ENCODE data around the gene XPO1. TPM values are rescaled to one million over a fixed set of nuclear protein-coding genes. Genes with fewer than 3 reads are reported as not detected.

The XPO1 gene
- total and polyA plus RNA-seq, 2 of the 4 experiments (the other 2 are of a cell fraction) = 78.5 to 104 TPM

- Histone ChIP-seq H3K9me3 (ENCODE audit: control insufficient read depth, insufficient read depth, low read length) (no peaks in the 10 kb centered on the region), H4K91ac (ENCODE audit: insufficient read depth, low read depth, low read length) (no peak overlapping the region), H3K9ac (ENCODE audit: low read depth, low read length) (no peak overlapping the region), H3K18ac (ENCODE audit: low read depth, low read length) (no peak overlapping the region), H3K4me2 (ENCODE audit: low read depth, low read length) (no peak overlapping the region), H3K27ac (ENCODE audit: insufficient read depth, low read length) (no peak overlapping the region), H2BK120ac (ENCODE audit: low read depth, low read length) (no peak overlapping the region), H2BK15ac (ENCODE audit: low read depth, low read length) (no peak overlapping the region), H3K4me1 (ENCODE audit: control insufficient read depth, insufficient read depth, low read length) (0 out of 2 replicates have a peak, but pooled peaks cover 2% of the 10 kb centered on the region), H2BK5ac (ENCODE audit: low read depth, low read length, poor library complexity, severe bottlenecking) (no peak overlapping the region), H3K4ac (ENCODE audit: low read depth, low read length) (no peak overlapping the region), H3K4me3 (ENCODE audit: insufficient read depth, low read depth, low read length) (no peak overlapping the region), H2AK5ac (ENCODE audit: low read depth, low read length) (no peak overlapping the region), H2AFZ (replicated peaks; ENCODE audit: low read length, poor library complexity) (no peak overlapping the region), H4K5ac (ENCODE audit: low read depth, low read length) (no peak overlapping the region), H4K20me1 (ENCODE audit: insufficient read depth, low read length) (no peaks in the 10 kb centered on the region), H3K56ac (ENCODE audit: extremely low read depth, insufficient read depth, low read length) (no peak overlapping the region), H2BK20ac (ENCODE audit: low read depth, low read length) (no peak overlapping the region), H3K27me3 (ENCODE audit: control insufficient read depth, insufficient read depth, low read length) (peaks cover 16% of the 10 kb centered on the region), H2AK9ac (replicated peaks; ENCODE audit: low read depth, low read length, poor library complexity) (no peak overlapping the region), H3K36me3 (ENCODE audit: control insufficient read depth, insufficient read depth, low read length) (no peaks in the 10 kb centered on the region), H3K14ac (replicated peaks; ENCODE audit: low read depth, low read length) (no peak overlapping the region), H3K79me1 (ENCODE audit: low read depth in 1 of 2, low read length in 2 of 2) (no peaks in the 10 kb centered on the region), H3K23ac (ENCODE audit: low read depth, low read length) (no peak overlapping the region), H4K8ac (ENCODE audit: low read depth in 2 of 2, low read length in 2 of 2) (no peak overlapping the region), H3K9me1 (ENCODE audit: insufficient read depth, low read length) (no peaks in the 10 kb centered on the region)
- TF ChIP-seq SMC3 (IDR thresholded peaks at IDR 0.05; ENCODE audit: low read depth, low read length) (no peak), POLR2A (IDR thresholded peaks at IDR 0.05; ENCODE audit: low read depth, low read length) (no peak), CEBPB (IDR thresholded peaks at IDR 0.05; ENCODE audit: low read depth, low read length) (no peak), MAZ (IDR thresholded peaks at IDR 0.05; ENCODE audit: borderline replicate concordance, low read depth, low read length) (no peak), BHLHE40 (IDR thresholded peaks at IDR 0.05; ENCODE audit: low read depth, low read length) (no peak), CHD1 (IDR thresholded peaks at IDR 0.05; ENCODE audit: low read depth, low read length) (no peak)
- ATAC-seq (ENCODE audit: low read depth) (no peak), DNase-seq (no peak)
- in situ Hi-C loops (cut with MboI; ENCODE audit: low sequenced_read_pairs) = no loop called here
- WGBS, 2 experiments (ENCODE audit: extremely low coverage in 2 of 2, insufficient read length in 1 of 2) = no CpG with 5 or more reads among the region's 2 CpGs
- dilution Hi-C loops (cut with HindIII; ENCODE audit: low sequenced_read_pairs, unreplicated experiment) = no loop called here
- no TSS peak for BruUV-seq (replicated peaks)
- ChIA-PET CTCF (no interaction called here), POLR2A (ENCODE audit: unreplicated experiment) (no interaction called here)
- intact Hi-C loops (cut with micrococcal nuclease) = no loop called here
These were observed 24.5 kb upstream of the XPO1 start for GRCh38 chr2:61562615-61563014.
